Measurements from ENCODE around the gene RAPGEF2.

The RAPGEF2 gene

GRCh38 chr4:159201168-159201567 lies 98.3 kb downstream of the RAPGEF2 start:
- no peak for TF ChIP-seq CTCF (IDR thresholded peaks at IDR 0.05; ENCODE audit: insufficient read depth, missing control alignments)
- FAIRE-seq (no peak), DNase-seq (ENCODE audit: insufficient read length, low spot score) (no peak)

- TF ChIP-seq CTCF (IDR thresholded peaks at IDR 0.05; ENCODE audit: insufficient read depth, missing control alignments) = no peak
- FAIRE-seq = no peak
- no peak for DNase-seq (ENCODE audit: insufficient read length, low spot score)
Measured at GRCh38 chr4:159204566-159204965, 101.7 kb downstream of the RAPGEF2 start.

GRCh38 chr4:159205466-159205865 lies 102.6 kb downstream of the RAPGEF2 start:
- FAIRE-seq (no peak), DNase-seq (ENCODE audit: insufficient read length, low spot score) (no peak)
- TF ChIP-seq CTCF (IDR thresholded peaks at IDR 0.05; ENCODE audit: insufficient read depth, missing control alignments) = no peak

- DNase-seq (ENCODE audit: insufficient read length, low spot score) = no peak
- no peak for FAIRE-seq
- no peak for TF ChIP-seq CTCF (IDR thresholded peaks at IDR 0.05; ENCODE audit: insufficient read depth, missing control alignments)
Measured at GRCh38 chr4:159206427-159206871, 103.6 kb downstream of the RAPGEF2 start.

- FAIRE-seq (no peak), DNase-seq (ENCODE audit: insufficient read length, low spot score) (no peak)
- TF ChIP-seq CTCF (IDR thresholded peaks at IDR 0.05; ENCODE audit: insufficient read depth, missing control alignments) = no peak
Measured at GRCh38 chr4:159209249-159209648, 106.4 kb downstream of the RAPGEF2 start.

- FAIRE-seq (no peak), DNase-seq (ENCODE audit: insufficient read length, low spot score) (no peak)
- TF ChIP-seq CTCF (IDR thresholded peaks at IDR 0.05; ENCODE audit: insufficient read depth, missing control alignments) = no peak
Measured at GRCh38 chr4:159210975-159211374, 108.1 kb downstream of the RAPGEF2 start.

- no peak for TF ChIP-seq CTCF (IDR thresholded peaks at IDR 0.05; ENCODE audit: insufficient read depth, missing control alignments)
- no peak for DNase-seq (ENCODE audit: insufficient read length, low spot score)
- FAIRE-seq = no peak
Measured at GRCh38 chr4:159212675-159213293, 109.9 kb downstream of the RAPGEF2 start.

Data from D721Med (cell line).